GM19395 (cell line): ENCODE results near the gene IL17B.

ENCODE experiments used
- ATAC-seq: cut with Tn5 transposase; IDR thresholded peaks from one replicate; pipeline ENCODE4 v1.9.1; 2021; ENCODE audit warnings: mild to moderate bottlenecking, moderate library complexity; ENCODE audit not compliant: unreplicated experiment

The IL17B gene

GRCh38 chr5:149415066-149415967 is 36.2 kb upstream of the IL17B start:
- no peak for ATAC-seq

- no peak for ATAC-seq
Observed at GRCh38 chr5:149414405-149415065, 35.4 kb upstream of the IL17B start.

- ATAC-seq = no peak
Observed at GRCh38 chr5:149413477-149414210, 34.6 kb upstream of the IL17B start.

DNA sequence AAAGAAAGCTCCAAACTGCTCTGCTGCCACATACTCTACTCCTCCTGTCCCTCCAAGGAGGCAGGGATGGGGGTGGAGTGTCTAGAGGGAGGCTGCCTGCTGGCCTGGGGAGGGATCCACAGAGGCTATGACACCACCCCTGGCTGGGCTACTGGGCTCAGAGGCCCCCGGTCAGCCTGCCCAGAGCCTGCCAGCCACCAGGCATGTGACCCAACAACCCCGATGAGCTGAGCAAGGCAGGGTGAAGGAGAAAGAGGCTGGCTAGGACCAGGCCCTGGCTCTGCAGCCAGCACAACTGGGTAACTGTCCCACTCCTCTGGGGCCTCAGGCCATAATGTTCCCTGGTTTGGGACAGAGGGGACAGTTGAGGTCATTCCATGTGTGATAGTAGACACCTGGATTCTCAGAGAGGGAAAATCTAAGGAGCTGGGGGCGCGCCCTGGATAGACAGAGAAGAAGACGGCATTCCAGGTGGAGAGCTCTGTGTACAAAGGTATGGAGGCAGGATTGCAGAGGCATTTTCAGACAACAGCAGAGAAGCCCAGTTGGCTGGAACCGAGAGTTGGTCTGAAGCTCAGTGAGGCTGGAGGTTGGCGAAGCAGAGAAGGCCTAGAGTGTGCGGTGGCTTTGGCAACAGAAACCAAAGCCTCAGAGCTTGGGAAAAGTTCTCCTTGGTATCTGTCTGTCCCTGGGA is 33.8 kb upstream of the IL17B start:
- no peak for ATAC-seq

- ATAC-seq = no peak
Observed at GRCh38 chr5:149411738-149412519, 32.8 kb upstream of the IL17B start.

DNA sequence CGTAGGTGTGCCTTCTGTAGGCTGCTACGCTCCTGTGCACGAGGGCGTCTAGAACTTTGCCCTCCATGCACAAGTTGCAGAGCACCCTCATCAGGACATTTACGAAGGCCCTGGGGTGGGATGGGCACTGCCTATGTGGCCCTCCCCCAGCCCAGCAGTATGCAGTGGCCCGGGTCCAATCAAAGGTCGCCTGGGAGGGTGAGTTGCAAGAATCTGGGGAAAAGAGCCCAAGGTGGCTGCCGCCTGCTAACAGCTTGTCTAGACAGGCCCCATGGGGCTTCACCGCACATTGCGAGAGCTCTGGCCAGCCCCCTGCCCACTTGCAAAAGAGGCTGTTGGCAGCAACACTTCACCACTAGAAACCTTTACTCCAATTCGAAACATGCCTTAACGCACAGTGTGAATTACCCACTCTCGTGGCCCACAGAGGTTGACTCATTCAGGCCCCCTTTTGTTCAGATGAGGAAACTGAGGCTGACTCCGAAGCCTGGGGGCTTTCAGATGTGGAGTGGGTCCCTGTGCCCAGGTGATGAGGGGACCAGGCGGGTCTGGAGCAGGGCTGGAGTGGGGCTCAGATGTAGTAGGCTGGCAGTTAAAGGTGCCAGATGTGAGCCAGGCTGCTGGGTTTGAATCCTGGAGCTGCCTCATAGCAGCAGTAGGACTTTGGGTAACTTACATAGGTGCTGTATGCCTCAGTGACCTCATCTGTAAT is 31.8 kb upstream of the IL17B start:
- ATAC-seq = no peak

GRCh38 chr5:149410071-149410470 is 31.0 kb upstream of the IL17B start:
- no peak for ATAC-seq

DNA sequence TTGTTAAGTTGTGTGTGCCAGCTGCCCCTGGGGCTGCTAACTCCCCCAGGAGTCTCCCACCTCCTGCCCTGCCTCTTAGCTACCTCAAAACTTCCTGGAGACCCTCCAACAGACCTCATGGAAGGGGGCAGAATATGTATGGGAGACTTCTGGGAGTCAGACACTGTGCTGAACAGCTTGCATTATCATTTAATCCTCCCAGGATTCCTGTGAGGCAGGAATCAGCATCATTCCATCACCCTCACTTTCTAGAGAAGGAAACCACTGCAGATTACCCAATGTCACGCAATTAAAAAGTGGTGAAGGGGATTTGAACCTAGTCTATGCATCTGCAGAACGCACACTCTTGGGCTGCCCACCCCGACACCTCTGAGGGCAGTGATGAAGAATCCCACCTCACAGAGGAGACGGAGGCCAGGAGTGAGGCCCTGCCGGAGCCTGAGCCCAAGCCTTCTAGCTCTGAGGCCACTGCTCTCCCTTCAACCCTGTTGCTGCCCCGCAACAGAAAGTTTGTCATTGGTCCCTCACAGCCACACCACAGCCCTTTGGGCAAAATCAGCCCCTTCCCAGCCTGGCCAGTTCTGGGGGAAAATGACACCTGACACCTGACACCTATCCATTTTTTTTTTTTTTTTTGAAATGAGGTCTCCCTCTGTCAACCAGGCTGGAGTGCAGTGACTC is 30.3 kb upstream of the IL17B start:
- ATAC-seq = no peak

DNA sequence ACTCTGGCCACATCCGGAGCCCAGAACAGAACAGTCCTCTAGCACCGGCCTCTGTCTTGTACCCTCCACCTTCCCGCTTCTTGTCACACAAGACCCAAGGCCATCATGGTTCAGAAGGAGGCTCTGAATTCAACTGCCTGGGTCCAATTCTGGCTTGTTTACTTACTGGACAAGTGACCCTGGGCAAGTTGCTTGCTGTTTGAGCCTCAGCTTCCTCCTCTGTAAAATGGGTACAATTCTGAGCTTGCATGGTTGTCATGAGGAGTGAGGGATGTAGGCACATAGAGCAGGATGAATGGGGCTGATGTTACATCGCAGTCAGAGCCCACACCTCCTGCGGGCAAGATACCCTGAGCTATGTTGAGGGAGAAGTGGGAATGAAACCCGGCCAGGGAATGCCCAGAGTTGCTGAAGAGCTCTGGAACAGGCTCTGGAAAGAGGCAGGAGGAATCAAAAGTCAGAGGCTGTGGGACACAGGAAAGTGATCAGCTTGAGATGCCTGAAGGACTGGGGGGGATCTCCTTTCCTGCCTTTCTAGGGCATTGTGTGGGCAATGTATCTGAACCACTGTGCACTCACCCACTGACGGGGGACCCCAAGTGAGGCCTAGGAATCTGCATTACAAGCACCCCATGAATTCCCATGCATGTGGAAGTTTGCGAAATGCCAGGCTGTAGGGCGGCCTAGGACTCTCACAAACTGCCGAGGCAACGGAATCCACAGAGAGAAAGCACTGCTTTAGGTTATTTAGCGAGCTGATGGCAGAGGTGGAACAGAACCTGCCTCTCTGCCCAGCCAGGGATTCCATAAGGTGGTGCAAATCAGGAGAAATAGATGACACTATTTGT is 29.4 kb upstream of the IL17B start:
- ATAC-seq = no peak

DNA sequence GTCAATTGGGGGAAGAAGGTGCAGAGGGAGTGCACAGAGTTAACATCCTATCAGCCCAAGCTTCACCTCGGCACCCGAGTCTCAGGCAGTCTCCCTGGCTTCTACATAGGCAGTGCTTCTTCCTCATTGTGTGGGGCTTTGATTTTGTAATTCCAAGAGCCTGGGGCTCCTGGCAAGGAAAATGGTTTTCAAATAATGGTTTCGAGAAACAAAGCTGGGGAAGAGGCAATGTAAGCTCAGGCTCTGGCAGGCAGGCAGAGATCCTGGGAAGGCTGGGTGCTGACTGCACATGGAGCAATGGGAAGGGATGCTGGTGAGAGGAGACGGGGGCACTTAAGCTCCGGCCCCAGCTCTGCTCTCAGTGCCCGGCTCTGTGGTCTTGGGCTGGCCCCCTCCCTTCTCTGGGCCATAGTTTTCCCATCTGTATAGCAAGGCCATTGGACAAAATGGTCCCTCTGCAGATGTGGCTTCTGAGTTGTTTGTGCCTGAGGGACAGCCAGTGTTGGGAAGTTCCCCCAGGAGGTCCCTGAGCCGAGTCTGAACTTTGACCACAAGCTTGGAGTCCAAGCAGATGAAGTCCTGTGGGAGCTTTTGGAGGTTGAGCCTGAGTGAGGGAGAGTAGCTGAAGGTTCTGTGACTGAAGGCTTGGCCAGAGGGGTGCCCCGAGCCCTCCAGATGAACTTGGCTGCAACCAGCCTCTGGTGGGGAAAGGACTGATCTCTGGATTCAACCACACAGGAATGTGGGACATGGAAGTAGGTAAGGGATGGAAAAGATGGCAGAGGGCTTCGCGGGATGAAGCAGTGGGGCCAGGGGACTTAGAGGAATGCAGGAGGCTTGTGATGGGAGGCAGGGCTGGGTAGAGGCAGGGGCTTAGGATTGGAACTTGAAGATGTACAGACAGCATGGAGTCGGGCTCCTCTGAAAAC is 28.5 kb upstream of the IL17B start:
- ATAC-seq = no peak

DNA sequence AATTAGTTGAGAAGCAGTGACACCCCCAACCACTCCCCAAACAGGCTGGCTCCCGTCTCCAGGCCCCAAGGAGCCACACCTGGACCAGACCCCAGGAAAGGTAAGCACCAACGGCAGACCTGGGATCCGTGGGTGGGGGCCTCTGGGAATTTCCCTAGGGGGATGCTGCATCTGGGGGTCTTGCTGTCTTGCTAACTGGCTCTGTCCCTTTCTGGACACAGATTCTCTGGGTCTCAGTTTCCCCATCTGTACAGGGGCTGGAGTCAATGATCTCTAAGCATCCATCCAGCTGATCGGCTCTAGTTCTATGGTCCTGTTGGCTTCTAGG is 27.9 kb upstream of the IL17B start:
- ATAC-seq = no peak

- ATAC-seq = no peak
Observed at GRCh38 chr5:149406203-149406978, 27.3 kb upstream of the IL17B start.

DNA sequence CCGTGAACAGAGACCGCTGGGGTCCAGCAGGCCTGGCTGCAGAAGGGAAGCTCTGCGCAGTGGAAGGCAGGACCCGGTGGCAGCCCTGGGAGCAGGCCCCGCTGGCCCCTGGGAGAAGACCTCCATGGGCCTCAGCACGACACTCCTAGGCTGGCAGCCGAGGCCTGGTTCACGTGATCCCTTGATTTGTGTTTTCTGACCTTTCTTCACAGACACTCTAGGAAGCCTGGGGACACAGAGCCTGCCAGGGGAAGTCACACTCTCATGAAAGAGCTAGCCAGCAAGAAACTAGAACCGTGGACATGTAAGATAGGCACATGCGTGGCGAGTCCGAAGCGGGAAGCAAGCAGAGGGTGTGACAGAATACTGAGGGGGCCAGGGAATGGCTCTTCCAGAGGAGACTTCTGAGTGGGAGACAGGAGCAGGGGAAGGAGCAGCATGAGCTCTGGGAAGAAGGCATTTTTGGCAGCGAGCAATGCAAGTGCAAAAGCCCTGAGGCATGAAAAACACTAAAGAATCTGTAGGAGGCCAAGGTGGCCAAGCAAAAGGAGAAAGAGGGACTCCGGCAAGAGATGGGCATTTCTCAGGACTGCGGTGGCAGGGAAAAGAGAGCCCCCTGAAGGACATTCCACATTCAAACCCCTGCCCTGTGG is 26.6 kb upstream of the IL17B start:
- no peak for ATAC-seq

- ATAC-seq = no peak
Observed at GRCh38 chr5:149404746-149405549, 25.9 kb upstream of the IL17B start.
